NB4 (cell line): Measurements from ENCODE around the gene DNAAF5.

Experiments
- DNase-seq: peaks from one replicate; pipeline ENCODE4 v3.0.0; 2010; ENCODE audit warnings: low read depth
- H3K4me3 ChIP-seq: one replicate; pipeline ENCODE4 v1.5.1; 2011; ENCODE audit warnings: mild to moderate bottlenecking, low read depth, low read length, moderate library complexity
- MYC ChIP-seq: IDR thresholded peaks from 2 replicates; pipeline ENCODE4 v1.6.1; 2011; ENCODE audit warnings: low read depth, low read length
- POLR2A ChIP-seq: IDR thresholded peaks from 2 replicates; pipeline ENCODE4 v1.6.1; 2011; ENCODE audit warnings: mild to moderate bottlenecking; ENCODE audit not compliant: insufficient read length; ENCODE audit errors: extremely low read depth
- TF ChIP-seq, protein P1 (sequence below): IDR thresholded peaks from one replicate; pipeline ENCODE4 v1.5.1; 2012; ENCODE audit warnings: low read depth, low read length
- TF ChIP-seq, protein P2 (sequence below): IDR thresholded peaks from 2 replicates; pipeline ENCODE4 v1.6.1; 2011; ENCODE audit warnings: low read depth, low read length

Gene DNAAF5

DNA sequence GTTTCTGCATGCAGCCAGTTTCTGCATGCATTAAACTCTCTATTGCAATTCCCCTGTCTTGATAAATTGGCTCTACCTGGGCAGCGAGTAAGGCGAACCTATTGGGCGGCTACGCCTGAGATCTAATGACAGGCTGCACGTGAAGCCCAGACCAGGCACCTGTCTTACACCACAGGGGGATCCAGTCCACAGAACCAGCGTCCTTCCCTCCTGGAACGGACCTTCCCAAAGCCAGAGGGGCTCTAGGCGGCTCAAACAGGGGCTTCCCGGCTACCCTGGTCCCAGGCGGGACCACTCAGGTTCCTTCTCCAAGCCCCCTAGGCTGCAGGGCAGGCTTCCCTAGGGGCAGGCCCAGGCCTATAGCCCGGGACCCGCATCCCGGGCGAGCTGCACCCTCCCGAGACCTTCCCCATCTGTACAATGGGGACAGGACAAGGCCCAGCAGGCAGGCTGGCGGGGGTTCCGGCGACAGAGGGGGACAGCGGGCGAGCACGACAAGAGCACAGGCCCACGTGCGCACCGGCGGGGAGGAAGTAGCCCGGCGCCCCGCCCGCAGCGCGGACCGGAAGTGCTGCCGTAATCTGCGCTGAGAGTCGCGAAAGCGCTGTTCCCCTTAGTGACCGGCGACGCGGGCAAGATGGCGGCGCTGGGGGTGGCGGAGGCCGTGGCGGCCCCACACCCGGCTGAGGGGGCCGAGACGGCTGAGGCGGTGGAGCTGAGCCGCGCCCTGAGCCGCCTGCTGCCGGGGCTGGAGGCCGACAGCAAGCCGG lies at the start of gene DNAAF5:
TSS of gene DNAAF5 (plus strand) at position 616 of the 770 bp plus-strand sequence. CDS start at position 638, 22 bp downstream.
- peak within 1 kb of the TSS; percentile 78 for H3K4me3 ChIP-seq
- DNase-seq, result peak; percentile 93
- TF ChIP-seq, protein P1, sequence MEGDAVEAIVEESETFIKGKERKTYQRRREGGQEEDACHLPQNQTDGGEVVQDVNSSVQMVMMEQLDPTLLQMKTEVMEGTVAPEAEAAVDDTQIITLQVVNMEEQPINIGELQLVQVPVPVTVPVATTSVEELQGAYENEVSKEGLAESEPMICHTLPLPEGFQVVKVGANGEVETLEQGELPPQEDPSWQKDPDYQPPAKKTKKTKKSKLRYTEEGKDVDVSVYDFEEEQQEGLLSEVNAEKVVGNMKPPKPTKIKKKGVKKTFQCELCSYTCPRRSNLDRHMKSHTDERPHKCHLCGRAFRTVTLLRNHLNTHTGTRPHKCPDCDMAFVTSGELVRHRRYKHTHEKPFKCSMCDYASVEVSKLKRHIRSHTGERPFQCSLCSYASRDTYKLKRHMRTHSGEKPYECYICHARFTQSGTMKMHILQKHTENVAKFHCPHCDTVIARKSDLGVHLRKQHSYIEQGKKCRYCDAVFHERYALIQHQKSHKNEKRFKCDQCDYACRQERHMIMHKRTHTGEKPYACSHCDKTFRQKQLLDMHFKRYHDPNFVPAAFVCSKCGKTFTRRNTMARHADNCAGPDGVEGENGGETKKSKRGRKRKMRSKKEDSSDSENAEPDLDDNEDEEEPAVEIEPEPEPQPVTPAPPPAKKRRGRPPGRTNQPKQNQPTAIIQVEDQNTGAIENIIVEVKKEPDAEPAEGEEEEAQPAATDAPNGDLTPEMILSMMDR, result no peak
- TF ChIP-seq POLR2A, result peak; percentile 62
- TF ChIP-seq, protein P2, sequence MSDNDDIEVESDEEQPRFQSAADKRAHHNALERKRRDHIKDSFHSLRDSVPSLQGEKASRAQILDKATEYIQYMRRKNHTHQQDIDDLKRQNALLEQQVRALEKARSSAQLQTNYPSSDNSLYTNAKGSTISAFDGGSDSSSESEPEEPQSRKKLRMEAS, result peak; percentile 97
- peak; percentile 99 for TF ChIP-seq MYC

DNA sequence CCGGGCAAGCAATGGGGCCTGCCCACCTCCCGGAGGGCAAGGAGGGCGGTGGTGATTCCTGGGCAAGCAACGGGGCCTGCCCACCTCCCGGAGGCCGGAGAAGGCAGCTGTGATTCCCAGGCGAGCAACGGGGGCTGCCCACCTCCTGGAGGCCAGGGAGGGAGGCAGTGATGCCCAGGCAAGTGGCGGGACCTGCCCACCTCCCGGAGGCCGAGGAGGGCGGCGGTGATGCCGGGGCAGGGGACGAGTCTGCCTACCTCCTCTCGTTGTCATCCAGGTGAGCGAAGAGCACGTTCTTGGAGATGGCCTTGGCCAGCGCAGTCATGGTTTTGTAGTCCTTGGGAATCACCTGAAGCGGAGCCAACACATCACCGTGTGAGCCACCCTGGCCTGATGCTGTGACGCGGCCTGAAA lies 49.5 kb upstream of the DNAAF5 start:
- DNase-seq, result no peak
- TF ChIP-seq, protein P2, result no peak
- no peak for TF ChIP-seq POLR2A
- TF ChIP-seq MYC, result no peak
- TF ChIP-seq, protein P1, result no peak

DNA sequence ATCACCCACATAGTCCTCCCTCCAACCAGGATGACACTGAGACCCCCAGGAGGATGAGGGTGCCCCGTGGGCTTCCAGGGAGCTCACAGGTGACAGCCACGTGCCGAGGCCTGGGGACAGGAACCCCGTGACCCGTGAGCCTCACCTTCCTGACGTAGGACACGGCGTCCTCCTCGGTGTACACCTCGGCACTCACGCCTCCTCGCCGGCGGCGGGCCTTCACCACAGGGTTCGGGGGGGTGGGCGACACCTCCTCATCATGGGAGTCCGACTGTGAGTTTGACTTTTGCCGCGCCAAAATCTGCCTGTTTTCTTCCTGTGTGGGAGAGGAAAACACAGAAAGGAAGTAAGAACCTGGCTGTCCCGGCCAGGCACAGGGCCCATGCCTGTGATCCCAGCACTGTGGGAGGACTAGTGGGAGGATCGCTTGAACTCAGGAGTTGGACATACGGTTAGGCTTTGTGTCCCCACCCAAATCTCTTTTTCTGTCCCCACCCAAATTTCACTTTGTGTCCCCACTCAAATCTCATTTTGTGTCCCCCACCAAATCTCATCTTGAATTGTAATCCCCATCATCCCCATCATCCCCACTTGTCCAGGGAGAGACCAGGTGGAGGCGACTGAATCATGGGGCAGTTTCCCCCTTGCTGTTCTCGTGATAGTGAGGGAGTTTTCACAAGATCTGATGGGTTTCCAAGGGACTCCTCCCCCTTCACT lies 45.9 kb upstream of the DNAAF5 start:
- no peak overlapping the region for H3K4me3 ChIP-seq
- TF ChIP-seq, protein P2, result no peak
- TF ChIP-seq, protein P1, result no peak
- TF ChIP-seq MYC, result no peak
- no peak for TF ChIP-seq POLR2A
- DNase-seq, result no peak

More for the DNA sequence above, 49.5 kb upstream of the DNAAF5 start:
- no peak overlapping the region for H3K4me3 ChIP-seq

DNA sequence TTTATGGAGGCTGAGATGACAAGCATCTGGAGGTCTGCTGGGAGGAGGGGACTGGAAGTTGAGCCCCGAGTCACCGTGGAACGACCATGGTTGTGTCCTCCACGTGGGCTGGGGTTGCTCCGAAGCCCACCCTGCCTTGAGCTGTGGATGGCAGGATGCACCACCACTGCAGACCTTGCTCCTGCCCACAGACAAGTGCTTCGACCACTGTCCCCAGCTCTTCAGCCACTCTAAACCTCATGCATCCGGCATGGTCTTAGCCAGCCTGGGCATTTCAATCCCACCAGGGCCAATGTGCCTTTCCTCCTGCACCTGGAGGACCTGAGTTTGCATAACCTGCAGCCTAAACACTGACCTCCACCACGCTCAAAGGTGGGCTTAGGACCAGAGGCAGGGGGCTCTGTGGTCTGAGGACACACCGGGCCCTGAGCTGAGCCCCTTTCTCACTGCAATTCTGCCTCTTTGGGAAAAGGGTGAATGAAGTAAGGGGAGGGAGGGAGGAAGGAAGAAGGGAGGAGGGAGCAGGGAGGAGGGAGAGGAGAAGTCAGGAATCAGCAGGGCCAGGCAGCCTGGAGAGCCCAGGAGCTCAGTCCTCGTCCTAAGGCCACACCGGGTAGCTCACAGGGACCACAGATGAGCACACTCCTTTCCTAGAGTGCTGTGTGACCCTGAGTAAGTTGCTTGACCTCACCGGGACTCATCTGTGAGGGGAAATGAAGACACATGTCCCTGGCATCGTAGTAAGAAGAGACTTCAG lies 44.8 kb upstream of the DNAAF5 start:
- TF ChIP-seq, protein P1, result no peak
- no peak for TF ChIP-seq POLR2A
- TF ChIP-seq, protein P2, result no peak
- DNase-seq, result no peak
- H3K4me3 ChIP-seq, result no peak overlapping the region

DNA sequence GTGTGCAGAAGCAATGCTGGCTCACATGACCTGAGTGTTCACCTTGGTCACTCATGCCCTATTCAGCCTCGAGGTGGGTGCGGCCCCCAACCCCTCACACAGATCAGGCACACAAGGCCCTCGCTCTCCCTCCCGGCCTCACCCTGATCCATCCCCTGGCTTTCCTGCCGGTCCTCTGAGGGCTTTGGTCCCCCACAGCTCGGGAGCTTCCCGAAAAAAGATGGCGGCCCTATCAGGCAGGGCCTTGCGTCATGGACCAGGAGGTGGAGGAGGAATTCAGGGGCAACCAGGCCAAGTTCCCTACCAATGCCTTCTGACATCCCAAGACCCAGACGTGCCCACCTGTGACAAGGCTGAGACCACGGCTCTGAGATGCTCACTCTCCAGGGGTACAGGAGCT lies 43.7 kb upstream of the DNAAF5 start:
- TF ChIP-seq, protein P1, result no peak
- no peak for TF ChIP-seq POLR2A
- TF ChIP-seq MYC, result no peak
- TF ChIP-seq, protein P2, result no peak
- no peak for DNase-seq
- no peak overlapping the region for H3K4me3 ChIP-seq
